Activated CD8-positive, alpha-beta memory T cell treated with anti-CD3 and anti-CD28 coated beads for 4 hours (primary cell): Measurements from ENCODE around the gene NDUFB2.
"Not testable (repeated sequence)": the region's sequence is repeated elsewhere in the genome, so short reads cannot be mapped to it uniquely, and the experiment has no call there.

ENCODE experiments used
- DNase-seq, 2 donors: peaks; one replicate each; pipeline ENCODE4 v3.0.0-alpha.2; 2020; ENCODE audit warnings: low read depth in 2 of 2

The NDUFB2 gene

GRCh38 chr7:140689199-140690152 lies 7.0 kb upstream of the NDUFB2 start:
- DNase-seq = no peak

DNA sequence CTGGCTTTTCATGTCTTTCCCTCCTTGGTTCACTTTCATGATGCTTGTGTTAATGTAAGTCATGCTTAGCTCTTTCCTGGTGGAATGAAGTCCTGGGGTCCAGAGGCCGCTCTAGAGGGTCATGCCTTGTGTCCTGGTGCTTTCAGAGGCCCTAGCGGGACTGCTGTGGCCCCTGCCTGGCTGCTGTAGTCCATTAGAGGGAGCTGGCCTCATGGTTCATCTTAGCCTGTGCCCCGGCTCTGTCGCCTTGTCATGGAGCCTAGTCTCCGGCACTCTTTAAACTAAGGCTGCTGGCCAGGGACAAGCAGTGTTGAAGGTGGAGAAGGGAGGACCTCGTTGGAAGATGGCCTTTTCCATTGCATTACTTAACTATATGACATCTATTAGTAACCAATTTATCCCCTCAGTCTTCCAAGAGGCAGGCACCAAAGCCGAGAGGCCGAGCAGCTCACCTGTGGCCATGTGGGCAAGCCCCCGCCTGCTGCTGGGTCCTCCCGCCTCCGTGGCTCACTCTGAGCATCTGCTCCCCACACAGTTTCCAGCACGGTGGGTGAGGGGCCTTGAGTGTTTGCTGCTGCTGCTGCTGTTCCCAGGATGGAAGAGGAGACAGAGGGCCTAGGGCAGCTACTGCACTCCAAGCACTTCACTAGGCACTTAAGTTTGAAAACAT lies 5.0 kb upstream of the NDUFB2 start:
- no peak for DNase-seq

DNA sequence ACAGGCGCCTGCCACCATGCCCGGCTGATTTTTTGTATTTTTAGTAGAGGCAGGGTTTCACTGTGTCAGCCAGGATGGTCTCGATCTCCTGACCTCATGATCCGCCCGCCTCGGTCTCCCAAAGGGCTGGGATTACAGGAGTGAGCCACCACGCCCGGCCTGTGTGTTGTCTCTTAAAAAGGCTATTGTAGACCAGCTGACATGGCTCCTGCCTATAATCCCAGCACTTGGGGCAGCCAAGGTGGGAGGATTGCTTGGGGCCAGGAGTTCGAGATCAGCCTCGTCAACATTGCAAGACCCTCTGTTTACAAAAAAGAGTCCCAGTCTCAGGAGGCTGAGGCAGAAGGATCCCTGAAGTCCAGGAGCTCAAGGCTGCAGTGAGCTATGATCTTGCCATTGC lies 2.7 kb upstream of the NDUFB2 start:
- DNase-seq = not testable (repeated sequence)

- no peak for DNase-seq
Observed at GRCh38 chr7:140694592-140694991, 1.9 kb upstream of the NDUFB2 start.

GRCh38 chr7:140695381-140695780 lies 1.1 kb upstream of the NDUFB2 start:
- DNase-seq = no peak

- peak; percentile 88 to 89 for DNase-seq
Observed at GRCh38 chr7:140696024-140696679, 356 bp upstream of the NDUFB2 start.

DNA sequence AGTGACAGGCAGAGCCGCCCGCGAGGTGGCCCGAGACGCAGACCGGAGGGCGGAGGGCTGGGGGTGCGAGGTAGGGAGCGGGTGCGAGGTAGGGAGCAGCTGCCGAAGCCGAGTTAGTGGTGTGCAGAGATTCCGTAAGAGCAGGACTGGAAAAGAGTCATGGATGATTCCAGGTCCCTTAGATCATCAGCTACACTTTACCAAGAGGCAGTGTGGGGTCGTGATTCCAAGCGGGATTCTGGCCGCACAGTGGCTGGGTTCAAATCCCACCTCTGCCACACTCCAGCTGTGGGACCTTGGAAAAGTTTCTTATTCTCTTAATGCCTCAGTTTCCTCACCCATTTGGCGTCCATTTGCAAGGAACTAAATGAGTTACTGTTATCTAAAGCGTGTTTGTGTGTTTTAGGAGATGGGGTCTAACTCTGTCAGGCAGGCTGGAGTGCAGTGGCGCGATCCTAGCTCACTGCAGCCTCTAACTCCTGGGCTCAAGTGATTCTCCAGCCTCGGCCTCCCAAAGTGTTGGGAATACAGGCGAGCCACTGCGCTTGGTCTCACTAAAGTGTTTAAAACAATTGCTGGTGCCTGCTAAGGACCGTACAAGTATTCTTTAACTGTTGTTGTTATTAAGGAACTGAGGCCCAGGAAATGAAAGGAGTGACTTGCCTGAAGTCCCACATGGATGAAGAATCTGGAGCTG lies 1.1 kb downstream of the NDUFB2 start:
- no peak for DNase-seq

- DNase-seq = no peak
Observed at GRCh38 chr7:140698477-140698876, 2.0 kb downstream of the NDUFB2 start.

- no peak for DNase-seq
Observed at GRCh38 chr7:140702774-140703173, 6.3 kb downstream of the NDUFB2 start.

GRCh38 chr7:140704205-140704604 lies 7.7 kb downstream of the NDUFB2 start:
- no peak for DNase-seq

- DNase-seq = no peak
Observed at GRCh38 chr7:140707132-140707531, 10.6 kb downstream of the NDUFB2 start.

DNA sequence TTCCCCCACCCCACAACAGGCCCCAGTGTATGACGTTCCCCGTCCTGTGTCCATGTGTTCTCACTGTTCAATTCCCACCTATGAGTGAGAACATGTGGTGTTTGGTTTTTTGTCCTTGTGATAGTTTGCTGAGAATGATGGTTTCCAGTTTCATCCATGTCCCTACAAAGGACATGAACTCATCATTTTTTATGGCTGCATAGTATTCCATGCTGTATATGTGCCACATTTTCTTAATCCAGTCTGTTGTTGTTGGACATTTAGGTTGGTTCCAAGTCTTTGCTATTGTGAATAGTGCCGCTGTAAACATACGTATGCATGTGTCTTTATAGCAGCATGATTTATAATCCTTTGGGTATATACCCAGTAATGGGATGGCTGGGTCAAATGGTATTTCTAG lies 12.3 kb downstream of the NDUFB2 start:
- not testable (repeated sequence) for DNase-seq

DNA sequence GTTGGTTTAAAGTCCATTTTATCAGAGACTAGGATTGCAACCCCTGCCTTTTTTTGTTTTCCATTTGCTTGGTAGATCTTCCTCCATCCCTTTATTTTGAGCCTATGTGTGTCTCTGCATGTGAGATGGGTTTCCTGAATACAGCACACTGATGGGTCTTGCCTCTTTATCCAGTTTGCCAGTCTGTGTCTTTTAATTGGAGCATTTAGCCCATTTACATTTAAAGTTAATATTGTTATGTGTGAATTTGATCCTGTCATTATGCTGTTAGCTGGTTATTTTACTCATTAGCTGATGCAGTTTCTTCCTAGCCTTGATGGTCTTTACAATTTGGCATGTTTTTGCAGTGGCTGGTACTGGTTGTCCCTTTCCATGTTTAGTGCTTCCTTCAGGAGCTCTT lies 15.9 kb downstream of the NDUFB2 start:
- DNase-seq = not testable (repeated sequence)

DNA sequence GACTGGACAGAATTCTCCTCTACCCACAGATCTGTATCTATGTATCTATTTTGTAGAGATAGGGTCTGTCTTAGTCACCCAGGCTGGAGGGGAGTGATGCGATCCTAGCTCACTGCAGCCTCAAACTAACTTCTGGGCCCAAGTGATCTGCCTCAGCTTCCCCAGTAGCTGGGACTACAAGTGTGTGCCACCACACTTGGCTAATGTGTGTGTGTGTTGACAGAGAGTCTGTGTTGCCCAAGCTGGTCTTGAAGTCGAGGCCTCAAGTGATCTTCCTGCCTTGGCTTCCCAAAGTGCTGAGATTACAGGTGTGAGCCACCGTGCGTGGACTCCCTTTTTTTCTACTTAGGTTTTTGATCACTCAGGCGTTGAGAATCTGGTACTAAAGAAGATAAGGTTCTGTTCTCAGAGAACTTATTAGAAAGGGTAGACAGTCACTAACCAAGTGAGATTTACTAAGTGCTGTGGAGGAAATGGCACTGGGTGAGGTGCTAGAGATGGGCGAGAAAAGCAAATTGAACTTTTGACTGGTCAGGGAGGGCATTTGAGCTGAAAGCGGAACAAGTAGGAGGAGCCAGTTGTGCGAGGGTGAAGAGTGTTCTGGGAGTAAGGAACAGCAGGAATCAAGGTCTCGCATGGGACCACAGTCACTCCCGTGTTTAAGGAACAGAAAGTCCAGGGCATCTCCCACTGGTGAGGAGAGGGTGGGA lies 18.0 kb downstream of the NDUFB2 start:
- no peak for DNase-seq

GRCh38 chr7:140719721-140720120 lies 23.2 kb downstream of the NDUFB2 start:
- DNase-seq = no peak

DNA sequence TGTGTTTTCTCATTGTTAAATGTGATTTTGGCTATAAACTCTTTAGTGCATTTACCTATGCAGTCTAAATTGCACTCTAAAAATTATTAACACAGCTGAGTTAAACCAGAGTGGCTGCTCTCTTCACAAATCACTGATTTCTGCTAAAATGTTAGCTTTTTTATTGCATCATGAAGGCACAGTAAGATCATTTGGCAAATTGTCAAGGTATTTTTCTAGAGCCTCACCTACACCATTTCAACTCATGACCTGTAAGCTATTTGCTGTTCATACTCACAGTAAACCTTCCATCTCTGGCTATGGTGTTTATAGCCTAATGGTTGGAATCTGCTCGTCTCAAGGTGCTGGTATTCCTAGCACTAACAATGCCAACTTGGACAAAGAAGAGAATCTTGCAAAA lies 25.7 kb downstream of the NDUFB2 start:
- no peak for DNase-seq

DNA sequence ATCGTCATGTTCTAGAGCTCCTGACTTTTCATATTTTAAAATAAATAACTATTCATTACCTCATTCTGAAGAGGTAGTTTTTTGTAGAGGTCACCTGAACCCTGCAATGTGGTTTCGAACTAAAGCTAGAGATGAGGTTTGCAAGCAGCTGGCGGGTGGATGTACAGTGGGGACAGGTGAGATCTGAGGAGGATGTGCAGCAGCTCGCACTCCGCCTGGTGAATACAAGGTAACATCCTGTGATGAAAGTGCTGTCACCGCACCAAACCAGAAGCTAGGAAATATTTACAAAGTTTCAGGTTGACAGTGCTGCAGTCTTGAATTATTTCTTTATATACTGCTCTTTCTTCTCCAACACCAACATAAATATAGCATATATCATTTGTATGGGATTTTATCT lies 26.5 kb downstream of the NDUFB2 start:
- DNase-seq = no peak

- no peak for DNase-seq
Observed at GRCh38 chr7:140723574-140723973, 27.1 kb downstream of the NDUFB2 start.

DNA sequence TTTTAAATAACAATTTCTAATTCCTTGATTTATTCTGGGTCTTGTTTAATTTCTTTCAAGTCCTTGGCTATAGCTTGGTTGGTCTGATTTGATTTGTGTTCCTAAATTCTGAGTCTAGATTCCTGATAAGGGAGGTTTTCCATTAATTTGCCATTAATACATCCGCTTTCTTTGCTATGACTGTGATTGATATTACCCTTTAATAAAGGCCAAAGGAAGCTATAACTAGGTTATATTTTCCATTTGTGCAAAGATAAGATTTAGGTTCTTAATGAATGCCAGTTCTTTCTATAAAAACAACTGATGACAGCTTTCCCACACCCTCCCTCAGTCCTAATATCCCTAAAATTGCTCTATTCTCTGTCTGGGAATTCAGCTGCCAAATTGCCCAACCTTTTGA lies 28.2 kb downstream of the NDUFB2 start:
- DNase-seq = no peak

- DNase-seq = no peak
Observed at GRCh38 chr7:140726281-140726680, 29.8 kb downstream of the NDUFB2 start.

DNA sequence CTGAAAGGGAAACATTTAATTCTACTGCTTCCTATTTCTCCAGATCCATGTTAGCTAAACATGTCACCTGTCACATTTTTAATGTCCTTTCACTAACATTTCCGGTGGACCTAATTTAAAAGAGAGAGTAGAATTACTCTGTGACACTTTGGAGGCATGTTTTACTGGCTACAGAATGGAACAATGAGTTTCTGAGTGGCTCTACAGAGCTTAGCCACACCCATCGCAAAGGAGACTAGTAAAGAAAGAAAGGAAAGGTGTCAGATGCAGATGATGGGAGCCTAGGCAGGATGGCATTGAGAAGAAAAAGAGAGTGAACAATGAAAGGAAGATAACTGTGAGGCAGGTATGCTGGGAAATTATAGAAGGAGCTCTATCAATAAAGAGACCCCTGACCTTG lies 35.9 kb downstream of the NDUFB2 start:
- no peak for DNase-seq
